ENCODE results near the gene RNU7-1.

DNA sequence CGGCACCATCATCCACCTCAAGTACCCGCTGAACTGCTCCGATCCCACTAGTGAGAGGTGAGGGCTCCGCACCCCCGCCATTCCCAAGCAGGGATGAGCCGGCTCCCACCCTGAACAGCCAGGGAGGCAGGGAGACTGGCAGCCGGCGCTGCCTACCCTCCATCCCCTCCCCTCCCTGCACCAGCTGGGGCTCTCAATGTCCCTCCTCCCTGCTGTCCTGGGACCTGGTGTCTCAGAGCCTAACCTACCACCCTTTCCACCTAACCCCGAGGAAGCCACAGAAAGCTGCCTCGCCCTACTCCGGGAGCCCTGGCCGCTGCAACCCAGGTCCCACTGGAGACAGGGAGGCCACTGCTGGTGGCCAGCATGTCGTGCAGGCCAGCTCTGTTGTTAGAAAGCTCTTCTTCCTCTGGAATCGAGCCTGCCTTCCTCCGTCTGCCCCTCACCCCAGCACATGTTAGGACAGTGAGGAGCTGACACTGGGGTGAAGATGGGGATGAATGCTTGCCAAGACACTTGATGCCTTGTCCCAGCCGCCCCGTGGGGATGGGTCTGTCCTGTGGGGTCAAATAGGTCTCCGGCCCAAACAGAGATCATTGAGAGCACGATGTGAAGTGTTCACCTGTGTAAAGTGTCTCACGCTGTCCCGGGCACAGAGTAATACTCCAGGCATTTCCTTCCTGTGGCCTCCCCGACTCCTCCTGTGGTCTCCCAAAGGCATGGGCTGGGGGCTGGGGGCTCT, 8.7 kb downstream of the RNU7-1 start:
- TF ChIP-seq IRF1 (CRISPR knock-in tag; IDR thresholded peaks at IDR 0.05) (no peak), ZNF121 (CRISPR knock-in tag; IDR thresholded peaks at IDR 0.05) (no peak), ETV6 (CRISPR knock-in tag; IDR thresholded peaks at IDR 0.05) (no peak), FOXK1 (CRISPR knock-in tag; IDR thresholded peaks at IDR 0.05) (no peak), ZMAT4 (CRISPR knock-in tag; IDR thresholded peaks at IDR 0.05) (no peak), CREB1 (CRISPR knock-in tag; IDR thresholded peaks at IDR 0.05) (no peak), ZBTB43 (CRISPR knock-in tag; IDR thresholded peaks at IDR 0.05) (no peak)
- TF ChIP-seq, protein P1, sequence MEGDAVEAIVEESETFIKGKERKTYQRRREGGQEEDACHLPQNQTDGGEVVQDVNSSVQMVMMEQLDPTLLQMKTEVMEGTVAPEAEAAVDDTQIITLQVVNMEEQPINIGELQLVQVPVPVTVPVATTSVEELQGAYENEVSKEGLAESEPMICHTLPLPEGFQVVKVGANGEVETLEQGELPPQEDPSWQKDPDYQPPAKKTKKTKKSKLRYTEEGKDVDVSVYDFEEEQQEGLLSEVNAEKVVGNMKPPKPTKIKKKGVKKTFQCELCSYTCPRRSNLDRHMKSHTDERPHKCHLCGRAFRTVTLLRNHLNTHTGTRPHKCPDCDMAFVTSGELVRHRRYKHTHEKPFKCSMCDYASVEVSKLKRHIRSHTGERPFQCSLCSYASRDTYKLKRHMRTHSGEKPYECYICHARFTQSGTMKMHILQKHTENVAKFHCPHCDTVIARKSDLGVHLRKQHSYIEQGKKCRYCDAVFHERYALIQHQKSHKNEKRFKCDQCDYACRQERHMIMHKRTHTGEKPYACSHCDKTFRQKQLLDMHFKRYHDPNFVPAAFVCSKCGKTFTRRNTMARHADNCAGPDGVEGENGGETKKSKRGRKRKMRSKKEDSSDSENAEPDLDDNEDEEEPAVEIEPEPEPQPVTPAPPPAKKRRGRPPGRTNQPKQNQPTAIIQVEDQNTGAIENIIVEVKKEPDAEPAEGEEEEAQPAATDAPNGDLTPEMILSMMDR (IDR thresholded peaks at IDR 0.05): no peak
- TF ChIP-seq, protein P2, sequence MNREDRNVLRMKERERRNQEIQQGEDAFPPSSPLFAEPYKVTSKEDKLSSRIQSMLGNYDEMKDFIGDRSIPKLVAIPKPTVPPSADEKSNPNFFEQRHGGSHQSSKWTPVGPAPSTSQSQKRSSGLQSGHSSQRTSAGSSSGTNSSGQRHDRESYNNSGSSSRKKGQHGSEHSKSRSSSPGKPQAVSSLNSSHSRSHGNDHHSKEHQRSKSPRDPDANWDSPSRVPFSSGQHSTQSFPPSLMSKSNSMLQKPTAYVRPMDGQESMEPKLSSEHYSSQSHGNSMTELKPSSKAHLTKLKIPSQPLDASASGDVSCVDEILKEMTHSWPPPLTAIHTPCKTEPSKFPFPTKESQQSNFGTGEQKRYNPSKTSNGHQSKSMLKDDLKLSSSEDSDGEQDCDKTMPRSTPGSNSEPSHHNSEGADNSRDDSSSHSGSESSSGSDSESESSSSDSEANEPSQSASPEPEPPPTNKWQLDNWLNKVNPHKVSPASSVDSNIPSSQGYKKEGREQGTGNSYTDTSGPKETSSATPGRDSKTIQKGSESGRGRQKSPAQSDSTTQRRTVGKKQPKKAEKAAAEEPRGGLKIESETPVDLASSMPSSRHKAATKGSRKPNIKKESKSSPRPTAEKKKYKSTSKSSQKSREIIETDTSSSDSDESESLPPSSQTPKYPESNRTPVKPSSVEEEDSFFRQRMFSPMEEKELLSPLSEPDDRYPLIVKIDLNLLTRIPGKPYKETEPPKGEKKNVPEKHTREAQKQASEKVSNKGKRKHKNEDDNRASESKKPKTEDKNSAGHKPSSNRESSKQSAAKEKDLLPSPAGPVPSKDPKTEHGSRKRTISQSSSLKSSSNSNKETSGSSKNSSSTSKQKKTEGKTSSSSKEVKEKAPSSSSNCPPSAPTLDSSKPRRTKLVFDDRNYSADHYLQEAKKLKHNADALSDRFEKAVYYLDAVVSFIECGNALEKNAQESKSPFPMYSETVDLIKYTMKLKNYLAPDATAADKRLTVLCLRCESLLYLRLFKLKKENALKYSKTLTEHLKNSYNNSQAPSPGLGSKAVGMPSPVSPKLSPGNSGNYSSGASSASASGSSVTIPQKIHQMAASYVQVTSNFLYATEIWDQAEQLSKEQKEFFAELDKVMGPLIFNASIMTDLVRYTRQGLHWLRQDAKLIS (CRISPR knock-in tag; IDR thresholded peaks at IDR 0.05; ENCODE audit: borderline replicate concordance): no peak
- TF ChIP-seq, protein P3, sequence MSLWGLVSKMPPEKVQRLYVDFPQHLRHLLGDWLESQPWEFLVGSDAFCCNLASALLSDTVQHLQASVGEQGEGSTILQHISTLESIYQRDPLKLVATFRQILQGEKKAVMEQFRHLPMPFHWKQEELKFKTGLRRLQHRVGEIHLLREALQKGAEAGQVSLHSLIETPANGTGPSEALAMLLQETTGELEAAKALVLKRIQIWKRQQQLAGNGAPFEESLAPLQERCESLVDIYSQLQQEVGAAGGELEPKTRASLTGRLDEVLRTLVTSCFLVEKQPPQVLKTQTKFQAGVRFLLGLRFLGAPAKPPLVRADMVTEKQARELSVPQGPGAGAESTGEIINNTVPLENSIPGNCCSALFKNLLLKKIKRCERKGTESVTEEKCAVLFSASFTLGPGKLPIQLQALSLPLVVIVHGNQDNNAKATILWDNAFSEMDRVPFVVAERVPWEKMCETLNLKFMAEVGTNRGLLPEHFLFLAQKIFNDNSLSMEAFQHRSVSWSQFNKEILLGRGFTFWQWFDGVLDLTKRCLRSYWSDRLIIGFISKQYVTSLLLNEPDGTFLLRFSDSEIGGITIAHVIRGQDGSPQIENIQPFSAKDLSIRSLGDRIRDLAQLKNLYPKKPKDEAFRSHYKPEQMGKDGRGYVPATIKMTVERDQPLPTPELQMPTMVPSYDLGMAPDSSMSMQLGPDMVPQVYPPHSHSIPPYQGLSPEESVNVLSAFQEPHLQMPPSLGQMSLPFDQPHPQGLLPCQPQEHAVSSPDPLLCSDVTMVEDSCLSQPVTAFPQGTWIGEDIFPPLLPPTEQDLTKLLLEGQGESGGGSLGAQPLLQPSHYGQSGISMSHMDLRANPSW (CRISPR knock-in tag; conservative IDR thresholded peaks at IDR 0.05; ENCODE audit: low read depth): no peak

Measured in WTC11 (cell line).